HG03103 (cell line): ENCODE data around the gene MAT2A.
"Not testable (repeated sequence)": the region's sequence is repeated elsewhere in the genome, so short reads cannot be mapped to it uniquely, and the experiment has no call there.

Experiments used
- ATAC-seq: cut with Tn5 transposase; IDR thresholded peaks from one replicate; pipeline ENCODE4 v1.9.1; 2021; ENCODE audit warnings: low read depth; ENCODE audit not compliant: unreplicated experiment

MAT2A gene

DNA sequence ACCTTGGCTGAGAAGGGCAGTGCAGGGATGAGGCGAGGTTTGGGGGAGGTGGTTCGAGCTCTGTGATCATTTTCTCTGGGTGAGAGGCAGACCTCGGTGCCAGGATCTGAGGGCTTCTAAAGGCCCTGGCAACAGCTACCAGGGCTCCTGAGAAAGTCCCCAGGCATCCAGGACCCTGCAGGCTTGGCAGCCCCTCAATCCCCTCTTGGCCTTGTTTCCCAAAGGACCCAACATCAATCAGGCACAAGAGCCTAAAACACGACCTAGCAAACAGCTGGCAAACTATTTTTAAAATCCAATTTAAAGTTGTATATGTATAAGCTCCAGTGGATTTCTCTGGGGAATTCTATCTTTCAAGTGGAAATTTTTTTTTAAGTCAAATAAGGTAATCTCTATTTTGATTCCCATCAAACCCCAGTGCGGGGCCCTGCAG is 15.0 kb upstream of the MAT2A start:
- ATAC-seq: no peak

DNA sequence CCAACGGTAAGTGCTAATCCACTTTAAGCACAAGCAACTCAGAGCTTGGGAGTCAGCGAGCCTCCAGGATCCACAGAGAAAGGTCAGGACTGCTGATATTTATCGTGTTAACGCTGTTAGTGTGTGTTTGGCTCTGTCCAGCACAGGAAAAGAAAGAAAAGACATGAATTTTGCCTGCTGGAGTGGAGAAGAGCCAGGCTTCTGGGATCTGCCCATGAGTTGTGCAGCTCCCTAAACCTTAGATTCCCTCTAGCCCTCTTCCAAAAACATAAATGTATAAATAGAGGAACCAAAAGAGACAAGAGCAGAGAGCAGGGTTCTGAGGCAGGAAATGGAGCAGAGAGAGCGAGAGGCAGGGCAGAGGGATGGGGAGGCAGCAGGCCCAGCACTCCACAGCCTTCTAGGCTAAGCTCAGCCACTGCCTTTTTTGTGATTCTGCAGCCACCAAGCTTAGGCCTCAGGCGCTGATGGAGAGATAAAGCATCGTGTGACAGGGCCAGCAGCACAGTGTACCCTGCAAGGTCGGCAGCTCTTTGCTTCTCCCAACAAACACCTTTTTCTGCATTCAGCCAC is 14.5 kb upstream of the MAT2A start:
- ATAC-seq: no peak

DNA sequence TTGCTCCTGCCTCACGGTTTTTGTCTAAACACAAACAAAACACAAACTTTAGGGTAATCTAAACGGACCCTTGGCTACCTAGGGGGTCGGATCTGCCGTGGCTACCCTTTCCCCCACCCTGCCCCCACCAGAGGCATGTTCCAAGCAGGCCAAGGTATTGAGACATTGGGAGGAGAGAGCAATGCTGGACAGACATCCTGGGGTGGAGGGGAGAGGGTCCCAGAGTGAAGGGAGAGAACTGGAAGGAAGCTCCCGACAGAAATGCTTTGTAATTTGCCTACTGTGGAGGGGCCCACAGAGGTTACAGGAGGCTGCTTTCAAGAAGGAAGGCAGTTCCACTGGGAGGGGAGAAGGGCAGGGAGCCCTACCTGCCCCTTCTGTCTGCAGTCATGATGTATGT is 13.9 kb upstream of the MAT2A start:
- ATAC-seq: no peak

DNA sequence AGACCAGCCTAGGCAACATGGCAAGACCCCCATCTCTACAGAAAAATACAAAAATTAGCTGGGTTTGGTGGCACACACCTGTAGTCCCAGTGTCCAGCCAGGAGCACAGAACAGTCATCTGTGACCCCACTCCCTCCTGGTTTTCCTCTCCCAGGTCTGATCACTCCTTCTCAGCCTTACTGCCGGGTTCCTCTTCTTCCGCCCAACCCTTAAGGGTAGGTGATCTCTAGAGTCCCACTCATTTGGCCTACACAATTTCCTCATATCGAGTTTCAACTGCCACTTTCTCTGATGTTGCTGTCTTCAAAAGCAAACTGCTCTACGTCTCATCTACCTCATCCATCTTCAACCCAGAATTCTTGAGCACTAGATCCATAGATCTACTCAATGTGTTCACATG is 13.4 kb upstream of the MAT2A start:
- no peak for ATAC-seq

DNA sequence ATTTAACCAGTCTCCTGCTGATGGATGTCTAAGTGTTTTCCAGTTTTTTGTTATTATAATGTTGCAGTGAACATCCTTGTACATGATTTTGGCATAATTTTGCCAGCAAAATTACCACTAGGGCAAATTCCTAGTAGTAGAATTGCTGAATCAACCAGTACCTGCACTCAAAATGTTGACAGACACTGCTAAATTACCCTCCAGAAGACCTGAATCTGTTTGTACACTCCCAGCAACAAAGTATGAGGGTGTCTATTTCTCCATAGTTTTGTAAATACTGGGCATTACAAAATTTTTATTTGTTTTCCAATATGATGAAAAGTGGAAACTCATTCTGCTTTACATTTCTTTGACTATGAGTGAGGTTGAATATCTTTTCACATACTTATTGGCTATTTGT is 11.2 kb upstream of the MAT2A start:
- no peak for ATAC-seq

DNA sequence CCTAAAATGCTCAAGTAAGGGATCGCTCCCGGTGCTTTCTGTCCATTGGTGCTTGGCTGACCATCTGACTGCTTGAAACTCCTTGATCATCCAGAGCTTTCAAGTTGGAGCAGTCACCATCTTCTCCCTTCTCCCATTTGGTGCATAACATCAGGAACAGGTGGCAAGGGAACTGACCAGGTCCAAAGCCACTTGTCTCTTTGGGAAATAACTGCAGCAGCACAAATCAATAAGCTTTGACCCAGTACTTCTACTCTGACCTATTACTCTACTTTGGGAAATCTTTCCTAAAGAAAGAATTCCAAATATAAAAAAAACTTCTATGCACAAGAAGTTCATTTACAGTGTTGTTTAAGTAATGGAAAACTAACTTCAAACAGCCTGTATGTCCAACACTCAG is 10.6 kb upstream of the MAT2A start:
- no peak for ATAC-seq

DNA sequence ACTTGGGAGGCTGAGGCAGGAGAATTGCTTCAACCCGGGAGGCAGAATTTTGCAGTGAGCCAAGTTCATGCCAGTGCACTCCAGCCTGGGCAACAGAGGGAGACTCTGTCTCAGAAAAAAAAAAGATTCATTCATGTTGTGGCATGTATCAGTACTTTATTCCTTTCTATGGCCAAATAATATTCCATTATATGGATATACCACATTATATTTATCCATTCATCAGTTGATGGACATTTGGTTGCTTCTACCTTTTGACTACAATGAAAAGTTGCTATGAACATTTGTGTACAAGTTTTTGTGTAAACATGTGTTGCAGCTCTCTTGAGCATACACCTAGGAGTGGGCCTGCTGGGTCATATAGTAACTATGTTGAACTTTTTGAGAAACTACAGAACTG is 9.2 kb upstream of the MAT2A start:
- no peak for ATAC-seq

DNA sequence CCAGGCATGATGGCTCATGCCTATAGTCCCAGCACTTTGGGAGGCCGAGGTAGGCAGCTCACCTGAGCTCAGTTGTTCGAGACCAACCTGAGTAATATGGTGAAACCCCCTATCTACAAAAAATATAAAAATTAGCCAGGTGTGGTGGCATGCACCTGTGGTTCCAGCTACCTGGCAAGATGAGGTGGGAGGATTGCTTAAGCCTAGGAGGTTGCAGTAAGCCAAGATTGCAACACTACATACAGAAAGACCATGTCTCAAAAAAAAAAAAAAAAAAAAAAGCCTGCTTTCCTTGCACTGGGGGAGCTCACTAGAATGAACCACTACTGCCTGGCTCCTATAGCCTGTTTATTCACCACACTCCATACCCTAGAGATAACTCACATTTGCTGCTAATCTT is 7.4 kb upstream of the MAT2A start:
- ATAC-seq: no peak

DNA sequence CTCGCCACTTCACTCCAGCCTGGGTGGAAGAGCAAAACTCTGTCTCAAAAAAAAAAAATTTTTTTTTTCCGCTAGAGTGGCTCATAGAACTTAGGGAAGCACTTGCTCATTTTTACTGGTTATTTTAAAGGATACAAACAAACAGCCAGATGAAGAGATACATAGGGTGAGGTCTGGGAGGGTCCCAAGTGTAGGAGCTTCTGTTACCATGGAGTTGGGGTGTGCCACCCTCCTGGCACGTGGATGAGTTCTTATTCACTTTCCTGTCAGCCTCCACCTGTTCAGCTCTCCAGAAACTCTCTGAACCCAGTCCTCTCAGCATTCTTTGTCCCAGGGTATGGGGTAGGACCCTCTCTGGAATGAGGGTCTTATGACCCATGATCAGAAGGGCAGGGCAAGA is 4.9 kb upstream of the MAT2A start:
- no peak for ATAC-seq

DNA sequence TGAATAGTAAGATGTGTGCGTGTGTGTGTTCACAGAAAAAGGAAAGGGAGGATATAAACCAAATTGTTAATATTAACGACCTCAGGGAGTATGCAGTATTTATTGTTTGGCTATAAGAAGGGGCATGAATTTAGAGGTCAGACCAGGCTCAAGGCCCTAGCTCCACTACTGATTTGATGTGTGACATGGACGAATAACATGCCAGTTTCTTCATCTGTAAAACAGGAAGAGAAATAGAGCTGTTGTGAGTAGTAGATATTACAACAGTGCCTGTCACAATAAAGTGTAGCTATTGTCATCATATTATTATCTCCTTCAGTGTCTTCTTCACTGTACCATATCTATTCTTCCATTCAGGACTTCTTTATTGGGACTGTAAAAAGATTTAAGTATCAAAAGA is 4.1 kb upstream of the MAT2A start:
- no peak for ATAC-seq

DNA sequence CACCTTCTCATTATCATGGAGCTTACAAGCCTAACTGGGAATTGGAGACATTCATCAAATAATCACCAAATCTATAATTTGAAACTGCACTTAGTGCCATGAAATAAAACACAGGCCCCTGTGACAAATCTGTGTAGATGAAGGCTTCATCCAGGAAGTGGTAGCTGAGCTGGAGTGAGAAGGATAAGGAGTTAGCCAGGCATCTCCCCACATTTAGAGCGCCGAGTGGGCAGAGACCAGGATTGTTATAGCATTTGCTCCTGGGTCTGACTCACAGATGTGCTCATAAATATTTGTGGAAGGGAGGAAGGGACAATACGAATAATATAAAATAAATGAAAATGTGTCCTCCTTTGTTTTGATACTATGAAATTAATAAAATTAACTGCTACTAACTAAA is 2.5 kb upstream of the MAT2A start:
- no peak for ATAC-seq

DNA sequence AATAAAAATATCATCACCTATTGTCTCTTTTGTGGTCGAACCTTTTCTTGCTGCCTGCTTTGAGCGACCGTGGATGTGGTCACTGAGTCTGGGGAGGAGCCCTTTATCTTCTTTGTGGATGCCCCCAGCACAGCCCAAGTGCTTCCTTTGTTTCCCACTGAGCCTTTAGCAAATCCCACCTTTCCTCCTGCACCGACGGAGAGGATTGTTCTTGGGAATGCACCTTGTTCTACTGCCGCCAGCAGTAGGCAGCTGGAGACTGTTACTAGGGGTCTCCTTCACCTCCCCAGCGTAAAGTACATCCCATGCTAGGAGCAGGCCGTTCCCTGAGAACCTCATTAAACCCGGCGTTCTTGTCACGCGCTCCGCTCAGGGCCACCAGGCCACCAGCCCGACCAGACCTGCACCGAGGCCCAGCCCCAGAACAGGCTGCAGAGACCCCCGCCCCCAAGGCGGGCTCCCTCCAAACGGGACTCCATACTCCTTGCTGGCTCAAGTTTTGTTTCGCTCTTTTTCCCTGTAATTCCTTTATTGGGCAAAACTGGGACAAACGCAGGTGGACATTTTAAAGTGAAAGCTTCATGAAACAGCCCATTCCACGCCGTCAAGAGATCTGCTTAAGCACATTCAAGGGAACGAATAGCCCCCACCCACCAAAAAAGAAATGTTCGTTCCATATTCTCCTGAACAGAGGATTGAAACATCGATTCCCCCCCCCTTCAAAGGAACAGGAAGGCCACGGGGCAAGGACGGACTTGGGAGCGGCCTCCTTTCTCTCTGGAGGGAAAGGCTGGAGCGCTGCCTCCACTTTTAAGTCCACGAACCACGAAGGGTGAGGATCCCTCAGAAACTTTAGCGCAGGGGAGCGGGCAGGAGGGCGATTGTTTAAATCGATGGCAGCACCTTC is 1.1 kb upstream of the MAT2A start:
- ATAC-seq: no peak

DNA sequence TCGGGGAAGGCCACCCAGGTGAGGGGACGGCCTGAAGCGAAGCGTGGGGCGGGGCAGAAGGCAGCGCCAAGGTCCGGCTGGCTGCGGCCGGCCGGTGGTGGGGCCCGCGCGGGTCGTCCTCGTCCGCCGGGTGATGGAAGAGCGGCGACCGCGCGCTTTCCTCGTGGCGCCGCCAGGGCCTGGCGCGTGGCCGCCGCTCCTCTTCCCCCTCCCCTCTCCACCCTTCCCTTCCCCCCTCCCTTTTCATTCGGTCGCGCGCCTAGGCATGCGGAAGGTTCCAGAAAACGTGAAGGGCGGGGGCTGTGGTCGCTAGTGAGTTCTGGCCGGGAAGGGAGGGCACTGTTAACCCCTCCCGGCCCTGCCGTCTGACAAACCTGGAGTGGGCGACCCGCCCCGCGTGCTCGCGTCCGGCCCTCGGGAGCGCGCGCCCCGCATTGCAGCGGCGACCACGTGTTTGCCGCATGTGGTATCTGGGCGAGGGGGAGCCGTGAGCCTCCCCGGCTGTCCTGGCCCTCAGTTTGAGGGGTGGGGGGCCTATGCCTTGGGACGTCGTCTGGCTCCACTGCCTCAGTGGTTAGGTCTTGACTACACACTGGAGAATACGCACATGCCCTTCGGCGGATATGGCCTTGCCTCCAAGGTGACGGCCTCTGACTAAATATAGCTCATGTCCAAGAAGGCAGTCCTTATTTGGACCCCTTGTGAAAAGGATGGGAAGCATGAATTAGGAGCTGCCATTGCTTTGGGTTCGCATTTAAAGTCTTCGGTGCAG is 579 bp downstream of the MAT2A start:
- ATAC-seq: peak; percentile 27

DNA sequence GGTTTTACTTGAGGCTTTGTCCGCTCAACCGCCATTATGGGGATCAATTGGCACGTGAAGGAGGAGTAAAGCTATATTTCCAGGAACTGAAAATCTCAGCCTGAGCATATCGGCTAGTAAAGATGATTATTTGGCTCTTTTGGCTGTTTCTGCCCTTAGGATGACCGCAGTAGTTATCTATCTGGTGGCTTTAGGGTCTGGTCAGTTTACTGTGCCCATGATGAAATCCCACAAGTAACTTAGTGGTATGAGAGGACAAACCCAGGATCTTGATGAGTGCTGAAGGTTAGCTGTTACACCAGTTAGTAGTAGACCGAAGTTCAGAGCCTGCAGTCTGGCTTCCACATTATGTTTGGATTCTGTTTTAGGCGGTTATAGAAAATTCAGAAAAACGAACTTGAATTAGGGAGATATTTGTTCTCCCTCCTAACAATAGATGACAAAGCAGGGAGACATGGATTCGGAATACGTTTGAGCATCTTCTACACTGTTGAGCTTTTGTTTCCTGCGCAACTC is 1.2 kb downstream of the MAT2A start:
- no peak for ATAC-seq

DNA sequence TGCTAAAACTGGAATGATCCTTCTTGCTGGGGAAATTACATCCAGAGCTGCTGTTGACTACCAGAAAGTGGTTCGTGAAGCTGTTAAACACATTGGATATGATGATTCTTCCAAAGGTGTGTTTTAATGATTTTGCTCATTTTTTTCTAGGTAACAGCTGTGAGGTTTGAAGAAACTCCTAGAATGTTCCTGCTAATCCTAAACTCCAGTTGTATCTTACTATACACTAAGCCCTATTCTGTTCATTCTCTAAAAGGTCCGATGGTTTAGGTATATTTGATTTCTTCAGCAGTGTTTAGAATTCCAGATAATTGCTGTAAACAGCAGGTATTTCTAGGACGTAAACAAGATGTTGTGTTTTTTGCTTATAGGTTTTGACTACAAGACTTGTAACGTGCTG is 2.3 kb downstream of the MAT2A start:
- ATAC-seq: no peak

DNA sequence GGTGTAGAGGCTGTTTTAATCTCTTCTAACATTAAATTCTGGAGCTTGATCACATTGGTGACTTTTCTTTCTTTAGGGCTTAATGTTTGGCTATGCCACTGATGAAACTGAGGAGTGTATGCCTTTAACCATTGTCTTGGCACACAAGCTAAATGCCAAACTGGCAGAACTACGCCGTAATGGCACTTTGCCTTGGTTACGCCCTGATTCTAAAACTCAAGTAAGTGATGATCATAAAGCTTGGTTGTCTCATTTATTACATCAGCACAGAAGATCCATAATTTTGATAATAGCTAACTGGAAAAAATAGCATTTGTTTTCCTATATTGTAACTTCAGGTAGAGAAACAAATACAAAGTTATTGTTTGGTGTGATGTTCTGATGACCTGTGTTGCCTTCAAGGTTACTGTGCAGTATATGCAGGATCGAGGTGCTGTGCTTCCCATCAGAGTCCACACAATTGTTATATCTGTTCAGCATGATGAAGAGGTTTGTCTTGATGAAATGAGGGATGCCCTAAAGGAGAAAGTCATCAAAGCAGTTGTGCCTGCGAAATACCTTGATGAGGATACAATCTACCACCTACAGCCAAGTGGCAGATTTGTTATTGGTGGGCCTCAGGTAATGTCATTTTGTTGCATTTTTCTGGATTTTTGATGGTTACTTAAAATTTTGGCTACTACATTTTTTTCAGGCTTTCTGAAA is 2.9 kb downstream of the MAT2A start:
- no peak for ATAC-seq

DNA sequence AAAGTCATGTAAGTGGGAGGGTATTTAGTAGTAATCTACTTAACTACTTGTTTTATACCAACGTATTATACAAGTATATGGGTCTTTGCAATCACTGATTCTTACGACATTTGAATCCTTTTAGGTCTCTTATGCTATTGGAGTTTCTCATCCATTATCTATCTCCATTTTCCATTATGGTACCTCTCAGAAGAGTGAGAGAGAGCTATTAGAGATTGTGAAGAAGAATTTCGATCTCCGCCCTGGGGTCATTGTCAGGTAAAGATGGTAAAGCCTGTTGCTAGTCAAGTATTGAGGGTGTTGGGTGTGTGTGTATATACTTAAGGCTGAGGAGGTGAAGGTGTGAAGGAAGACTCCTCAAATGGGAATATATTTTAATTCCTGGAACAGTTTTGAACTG is 3.8 kb downstream of the MAT2A start:
- no peak for ATAC-seq

DNA sequence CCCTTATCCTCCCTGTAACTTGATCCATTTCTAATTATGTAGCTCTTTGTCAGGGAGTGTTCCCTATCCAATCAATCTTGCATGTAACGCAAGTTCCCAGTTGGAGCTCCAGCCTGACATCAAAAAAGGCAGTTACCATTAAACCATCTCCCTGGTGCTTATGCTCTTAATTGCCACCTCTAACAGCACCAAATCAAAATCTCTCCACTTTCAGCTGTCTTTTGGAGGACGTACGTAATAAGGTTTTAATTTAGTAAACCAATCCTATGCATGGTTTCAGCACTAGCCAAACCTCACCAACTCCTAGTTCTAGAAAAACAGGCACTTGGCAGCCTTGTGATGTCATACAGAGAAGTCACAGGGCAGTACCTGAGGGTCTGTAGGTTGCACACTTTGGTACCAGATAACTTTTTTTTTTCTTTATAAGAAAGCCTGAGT is 5.3 kb downstream of the MAT2A start:
- ATAC-seq: not testable (repeated sequence)

DNA sequence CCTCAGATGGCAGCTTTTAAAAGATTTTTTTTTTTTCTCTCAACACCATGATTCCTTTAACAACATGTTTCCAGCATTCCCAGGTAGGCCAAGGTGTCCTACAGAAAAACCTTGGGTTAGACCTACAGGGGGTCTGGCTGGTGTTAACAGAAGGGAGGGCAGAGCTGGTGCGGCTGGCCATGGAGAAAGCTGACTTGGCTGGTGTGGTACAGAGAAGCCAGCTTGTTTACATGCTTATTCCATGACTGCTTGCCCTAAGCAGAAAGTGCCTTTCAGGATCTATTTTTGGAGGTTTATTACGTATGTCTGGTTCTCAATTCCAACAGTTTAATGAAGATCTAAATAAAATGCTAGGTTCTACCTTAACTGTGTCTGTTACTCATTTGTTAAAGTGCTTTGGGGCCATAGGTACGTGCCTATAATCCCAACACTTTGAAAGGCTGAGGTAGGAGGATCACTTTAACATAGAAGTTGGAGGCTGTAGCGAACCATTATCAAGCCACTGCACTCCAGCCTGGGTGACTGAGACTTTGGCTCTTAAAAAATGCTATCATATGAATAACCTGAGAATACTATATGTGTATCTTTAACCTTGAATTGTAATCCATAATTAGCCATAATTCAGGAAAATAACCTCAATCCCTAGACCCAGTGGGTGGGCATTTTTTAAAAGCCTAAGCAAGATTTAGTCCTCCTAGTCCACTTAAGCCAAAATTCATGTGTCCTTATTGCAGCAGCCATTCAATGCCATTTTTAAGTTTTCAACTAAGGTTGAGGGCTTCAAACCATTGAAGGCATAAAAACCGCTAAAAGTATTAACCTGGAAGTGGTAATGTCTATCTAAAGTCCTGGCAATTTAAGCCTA is 6.2 kb downstream of the MAT2A start:
- not testable (repeated sequence) for ATAC-seq

DNA sequence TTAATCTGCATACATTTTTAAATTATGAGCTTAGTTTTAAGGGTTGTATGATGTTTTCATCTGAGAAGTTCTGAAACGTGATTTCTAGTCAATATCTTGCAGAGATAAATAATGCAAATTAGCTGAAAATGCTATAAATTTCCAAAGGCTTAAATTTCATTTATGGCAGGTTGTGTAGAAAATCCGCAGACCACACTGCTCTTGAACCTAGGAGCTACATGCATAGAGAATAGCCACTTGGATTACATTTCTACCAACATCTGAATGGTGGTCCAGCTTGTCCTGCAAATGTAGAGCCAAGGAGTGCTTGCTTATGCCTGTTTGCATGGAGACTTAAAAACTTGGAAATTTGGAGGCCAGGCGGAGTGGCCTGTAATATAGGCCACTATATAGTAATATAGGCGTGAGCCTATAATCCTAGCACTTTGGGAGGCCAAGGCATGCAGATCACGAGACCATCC is 6.8 kb downstream of the MAT2A start:
- no peak for ATAC-seq
